DND-41 (cell line): Measurements from ENCODE around the gene TMEM219.

Experiments
- ATAC-seq: fragments of 200-7000 bp; cut with Tn5 transposase; 3 replicates; pipeline ENCODE4 v1.9.1; 2021; ENCODE audit warnings: low read depth; ENCODE audit not compliant: insufficient read depth
- DNase-seq: peaks from one replicate; pipeline ENCODE4 v3.0.0-alpha.2; 2020
- H2AFZ ChIP-seq: 2 replicates; pipeline ENCODE4 v1.6.0; 2012; ENCODE audit warnings: low read depth, low read length
- H3K27ac ChIP-seq: 2 replicates; pipeline ENCODE4 v1.5.1; 2012; ENCODE audit warnings: low read length, inconsistent platforms
- H3K27me3 ChIP-seq: fragments of 200-600 bp; sonication (generic); 2 replicates; pipeline ENCODE4 v1.6.0; 2012; ENCODE audit warnings: low read length, mild to moderate bottlenecking, inconsistent platforms; ENCODE audit not compliant: insufficient read depth, poor library complexity
- H3K36me3 ChIP-seq: 2 replicates; pipeline ENCODE4 v1.5.1; 2012; ENCODE audit warnings: low read length, inconsistent platforms; ENCODE audit not compliant: insufficient read depth
- H3K4me1 ChIP-seq: 2 replicates; pipeline ENCODE4 v1.5.1; 2012; ENCODE audit warnings: mild to moderate bottlenecking, low read length; ENCODE audit not compliant: insufficient read depth
- H3K4me2 ChIP-seq: 2 replicates; pipeline ENCODE4 v1.6.0; 2012; ENCODE audit warnings: mild to moderate bottlenecking, moderate library complexity, low read length, inconsistent platforms; ENCODE audit not compliant: insufficient read depth
- H3K4me3 ChIP-seq, 2 experiments: fragments of 200-600 bp in 1 of 2; shearing (Covaris generic) in 1 of 2; 2 replicates each; pipeline ENCODE4 v1.5.1; 2012 to 2016; ENCODE audit warnings: inconsistent platforms in 2 of 2, low read length in 2 of 2, mild to moderate bottlenecking in 2 of 2, low read depth in 1 of 2, moderate library complexity in 1 of 2
- H3K79me2 ChIP-seq: 2 replicates; pipeline ENCODE4 v1.6.0; 2012; ENCODE audit warnings: low read length, inconsistent platforms; ENCODE audit not compliant: insufficient read depth
- H3K9ac ChIP-seq: 2 replicates; pipeline ENCODE4 v1.6.0; 2012; ENCODE audit warnings: low read depth, mild to moderate bottlenecking, inconsistent platforms, low read length, moderate library complexity
- H3K9me3 ChIP-seq: 2 replicates; pipeline ENCODE4 v1.5.1; 2012; ENCODE audit warnings: low read length, moderate library complexity, mild to moderate bottlenecking, inconsistent platforms; ENCODE audit not compliant: insufficient read depth, severe bottlenecking
- H4K20me1 ChIP-seq: 2 replicates; pipeline ENCODE4 v1.6.0; 2012; ENCODE audit warnings: low read length; ENCODE audit not compliant: insufficient read depth
- CTCF ChIP-seq: IDR thresholded peaks from 2 replicates; pipeline ENCODE4 v1.5.1; 2012; ENCODE audit warnings: borderline replicate concordance, low read length, moderate library complexity, mild to moderate bottlenecking; ENCODE audit not compliant: poor library complexity, severe bottlenecking; ENCODE audit errors: extremely low read depth
- EZH2 ChIP-seq: IDR thresholded peaks from 3 replicates; pipeline ENCODE4 v1.6.1; 2012; ENCODE audit warnings: borderline replicate concordance, low read depth, mild to moderate bottlenecking, moderate library complexity, low read length, inconsistent platforms; ENCODE audit not compliant: severe bottlenecking

The TMEM219 gene

GRCh38 chr16:29986931-29987330 is 25.1 kb downstream of the TMEM219 start:
- no peaks in the 10 kb centered on the region for H3K4me1 ChIP-seq
- no peak overlapping the region for H3K9ac ChIP-seq
- peaks cover 14% of the 10 kb centered on the region for H4K20me1 ChIP-seq
- no peak overlapping the region for H2AFZ ChIP-seq
- no peak for ATAC-seq
- no peaks in the 10 kb centered on the region for H3K9me3 ChIP-seq
- H3K4me2 ChIP-seq, result no peak overlapping the region
- TF ChIP-seq EZH2, result no peak
- TF ChIP-seq CTCF, result no peak
- no peak for DNase-seq
- H3K27me3 ChIP-seq, result no peaks in the 10 kb centered on the region
- H3K36me3 ChIP-seq, result peaks cover 100% of the 10 kb centered on the region
- no peaks in the 10 kb centered on the region for H3K79me2 ChIP-seq
- no peak overlapping the region for H3K4me3 ChIP-seq
- no peak overlapping the region for H3K27ac ChIP-seq

- ATAC-seq, result no peak
- Histone ChIP-seq H3K9me3 (no peaks in the 10 kb centered on the region), H3K4me1 (no peaks in the 10 kb centered on the region), H3K4me2 (no peak overlapping the region), H3K9ac (no peak overlapping the region), H3K4me3 (no peak overlapping the region), H3K36me3 (peaks cover 100% of the 10 kb centered on the region), H3K27ac (no peak overlapping the region), H2AFZ (no peak overlapping the region), H3K27me3 (no peaks in the 10 kb centered on the region), H4K20me1 (peaks cover 14% of the 10 kb centered on the region), H3K79me2 (no peaks in the 10 kb centered on the region)
- TF ChIP-seq CTCF, result no peak
- TF ChIP-seq EZH2, result no peak
- DNase-seq, result no peak
Measured at GRCh38 chr16:29987371-29988085, 25.6 kb downstream of the TMEM219 start.

- DNase-seq, result no peak
- H3K4me3 ChIP-seq, result no peak overlapping the region
- H3K9ac ChIP-seq, result no peak overlapping the region
- no peaks in the 10 kb centered on the region for H3K27me3 ChIP-seq
- no peak overlapping the region for H2AFZ ChIP-seq
- H3K4me1 ChIP-seq, result peaks cover 4% of the 10 kb centered on the region; the same call in 1 of the 2 replicates
- no peak overlapping the region for H3K27ac ChIP-seq
- H3K79me2 ChIP-seq, result peaks cover under 1% of the 10 kb centered on the region; the same call in 1 of the 2 replicates
- ATAC-seq, result no peak
- no peak for TF ChIP-seq CTCF
- no peak for TF ChIP-seq EZH2
- peaks cover 14% of the 10 kb centered on the region for H4K20me1 ChIP-seq
- H3K36me3 ChIP-seq, result peaks cover 100% of the 10 kb centered on the region
- H3K4me2 ChIP-seq, result no peak overlapping the region
- no peaks in the 10 kb centered on the region for H3K9me3 ChIP-seq
Measured at GRCh38 chr16:29988346-29989075, 26.6 kb downstream of the TMEM219 start.
